Cardiac fibroblast (primary cell): ENCODE results near the gene RPL39L.

Source experiments
- DNase-seq, 2 donors: peaks; one replicate each; pipeline versions ENCODE4 v3.0.0 to v3.0.0-alpha.2; 2010; ENCODE audit warnings: low read depth in 2 of 2
- H3K4me3 ChIP-seq, 2 donors: replicated peaks in 1 of 2; 1 replicate in 1 of 2; 2 replicates in 1 of 2; pipeline ENCODE4 v1.5.1; 2011; ENCODE audit warnings: low read depth in 2 of 2, low read length in 2 of 2, mild to moderate bottlenecking in 2 of 2, moderate library complexity in 1 of 2
- CTCF ChIP-seq: IDR thresholded peaks from one replicate; pipeline ENCODE4 v1.5.1; 2011; ENCODE audit warnings: low read depth, mild to moderate bottlenecking, low read length, inconsistent platforms

The RPL39L gene

GRCh38 chr3:187110156-187110555, 29.1 kb downstream of the RPL39L start:
- no peak overlapping the region for H3K4me3 ChIP-seq
- TF ChIP-seq CTCF, result no peak
- no peak for DNase-seq

- no peak overlapping the region for H3K4me3 ChIP-seq
- no peak for DNase-seq
- TF ChIP-seq CTCF, result no peak
Observed at GRCh38 chr3:187107989-187108388, 31.3 kb downstream of the RPL39L start.

GRCh38 chr3:187105700-187106099, 33.6 kb downstream of the RPL39L start:
- TF ChIP-seq CTCF, result no peak
- DNase-seq, result no peak
- no peak overlapping the region for H3K4me3 ChIP-seq

GRCh38 chr3:187104933-187105332, 34.4 kb downstream of the RPL39L start:
- TF ChIP-seq CTCF, result no peak
- DNase-seq, result peak; percentile 49 to 65
- H3K4me3 ChIP-seq, result no peak overlapping the region

GRCh38 chr3:187104342-187104741, 35.0 kb downstream of the RPL39L start:
- no peak overlapping the region for H3K4me3 ChIP-seq
- no peak for TF ChIP-seq CTCF

GRCh38 chr3:187103251-187103650, 36.0 kb downstream of the RPL39L start:
- H3K4me3 ChIP-seq, result no peak overlapping the region
- DNase-seq, result no peak
- TF ChIP-seq CTCF, result no peak

More at GRCh38 chr3:187104342-187104741, 35.0 kb downstream of the RPL39L start:
- DNase-seq, result peak in 1 of 2 donors; percentile 38

- DNase-seq, result no peak
- TF ChIP-seq CTCF, result no peak
- H3K4me3 ChIP-seq, result peak overlapping the region; percentile 28 to 43
Observed at GRCh38 chr3:187102073-187102634, 37.1 kb downstream of the RPL39L start.
